ENCODE results near the gene VASN.

GRCh38 chr16:4380119-4381063 is 8.7 kb downstream of the VASN start:
- no peak for TF ChIP-seq CTCF (IDR thresholded peaks at IDR 0.05)
- no peak for TF ChIP-seq POLR2A (IDR thresholded peaks at IDR 0.05)

All from breast epithelium (tissue), 3 donors.